ENCODE results near the gene GPBAR1. TPM values are rescaled to one million over a fixed set of nuclear protein-coding genes. Genes with fewer than 3 reads are reported as not detected.

Gene GPBAR1
- total RNA-seq, 2 donors from 2014 or later: 0.91 TPM; not detected in 1

DNA sequence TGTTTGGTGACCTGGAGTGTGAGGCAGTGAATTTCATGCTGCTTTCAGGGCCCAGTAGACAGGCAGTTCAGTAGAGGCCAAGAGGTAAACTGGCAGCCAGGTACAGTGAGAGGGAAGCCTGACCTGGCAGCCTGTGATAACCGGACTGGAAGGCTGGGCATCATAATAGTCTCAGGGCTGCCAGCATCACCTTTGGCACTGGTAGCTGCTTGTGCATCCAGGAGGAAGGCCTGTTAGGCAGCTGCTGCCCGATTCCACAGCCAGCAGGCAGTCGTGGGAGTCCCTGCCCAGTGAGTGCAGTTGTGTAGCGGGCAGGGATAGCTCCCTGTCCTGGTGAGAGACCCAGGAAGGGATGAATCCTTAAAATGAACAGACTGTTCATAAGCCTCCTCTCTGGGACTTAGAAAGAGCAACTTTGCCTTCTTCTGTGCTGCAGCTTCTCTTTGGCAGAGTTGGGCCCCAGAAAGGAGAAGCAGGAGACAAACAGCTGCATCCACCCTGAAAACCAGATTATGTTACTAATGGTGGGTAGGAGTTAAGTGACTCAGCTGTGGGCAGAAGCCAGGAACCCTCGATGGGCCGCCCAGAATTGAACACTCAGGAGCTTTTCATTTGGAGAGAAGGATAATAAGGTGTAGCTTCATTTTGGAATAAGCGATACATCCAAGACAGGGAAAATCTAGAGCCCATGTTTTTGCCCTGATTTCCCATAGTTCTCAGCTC, 8.1 kb upstream of the GPBAR1 start:
- H3K4me3 ChIP-seq: no peak overlapping the region
- intact Hi-C loops (cut with DNase I): no loop called here
- no peaks in the 10 kb centered on the region for H3K9me3 ChIP-seq
- 66% methylated on average over 7 of the region's 7 CpGs for WGBS
- H3K27me3 ChIP-seq (replicated peaks; ENCODE audit: insufficient read depth): no peaks in the 10 kb centered on the region
- H3K27ac ChIP-seq: no peak overlapping the region
- no peak for DNase-seq (ENCODE audit: low spot score)
- H3K36me3 ChIP-seq: peaks cover 21 to 36% of the 10 kb centered on the region in 2 donors
- no peak for TF ChIP-seq POLR2AphosphoS5 (IDR thresholded peaks at IDR 0.05)
- TF ChIP-seq POLR2A (IDR thresholded peaks at IDR 0.05): no peak
- no peak for TF ChIP-seq CTCF (IDR thresholded peaks at IDR 0.05)
- no peaks in the 10 kb centered on the region for H3K4me1 ChIP-seq (replicated peaks)

DNA sequence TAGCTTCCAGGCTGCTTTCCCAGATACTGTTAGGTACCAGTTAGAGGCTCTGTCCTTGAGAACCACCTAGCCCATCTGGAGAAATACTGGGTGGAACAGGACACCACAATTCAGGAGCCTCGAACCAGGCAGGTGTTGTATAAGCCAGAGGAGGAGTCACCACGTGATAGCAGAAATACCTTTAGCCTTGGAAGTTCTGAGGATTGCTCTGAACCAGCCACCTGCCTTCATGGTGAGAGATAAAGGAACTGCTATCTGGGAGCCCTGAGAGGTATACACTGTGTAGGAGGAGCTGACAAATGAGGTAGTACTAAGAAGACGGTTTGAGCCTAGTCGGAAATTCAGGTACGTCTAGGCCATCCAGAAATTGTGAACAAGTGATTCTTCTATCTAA, 7.6 kb upstream of the GPBAR1 start:
- no peak overlapping the region for H3K27ac ChIP-seq
- 80% methylated on average over 5 of the region's 5 CpGs for WGBS

GRCh38 chr2:218255446-218255845, 5.4 kb upstream of the GPBAR1 start:
- Histone ChIP-seq H3K27me3 (replicated peaks; ENCODE audit: insufficient read depth) (no peaks in the 10 kb centered on the region), H3K4me1 (replicated peaks) (no peaks in the 10 kb centered on the region), H3K27ac (no peak overlapping the region), H3K36me3 (peaks cover 5 to 23% of the 10 kb centered on the region in 2 donors), H3K4me3 (no peak overlapping the region), H3K9me3 (no peaks in the 10 kb centered on the region)
- no peak for DNase-seq (ENCODE audit: low spot score)
- TF ChIP-seq CTCF (IDR thresholded peaks at IDR 0.05): no peak
- TF ChIP-seq POLR2A (IDR thresholded peaks at IDR 0.05): no peak
- no peak for TF ChIP-seq POLR2AphosphoS5 (IDR thresholded peaks at IDR 0.05)
- 65% methylated on average over 6 of the region's 6 CpGs for WGBS
- intact Hi-C loops (cut with DNase I): loop anchor here (5.0 kb wide), 1 partner anchor 68 kb away; no protein-coding TSS in a partner anchor

More for the DNA sequence above, 7.6 kb upstream of the GPBAR1 start:
- TF ChIP-seq POLR2A (IDR thresholded peaks at IDR 0.05): no peak
- TF ChIP-seq CTCF (IDR thresholded peaks at IDR 0.05): no peak
- no peak for TF ChIP-seq POLR2AphosphoS5 (IDR thresholded peaks at IDR 0.05)
- H3K4me3 ChIP-seq: no peak overlapping the region
- intact Hi-C loops (cut with DNase I): no loop called here
- peaks cover 21 to 36% of the 10 kb centered on the region in 2 donors for H3K36me3 ChIP-seq
- H3K4me1 ChIP-seq (replicated peaks): no peaks in the 10 kb centered on the region
- DNase-seq (ENCODE audit: low spot score): no peak
- no peaks in the 10 kb centered on the region for H3K27me3 ChIP-seq (replicated peaks; ENCODE audit: insufficient read depth)
- no peaks in the 10 kb centered on the region for H3K9me3 ChIP-seq

GRCh38 chr2:218256612-218257350, 4.0 kb upstream of the GPBAR1 start:
- TF ChIP-seq CTCF (IDR thresholded peaks at IDR 0.05): no peak
- TF ChIP-seq POLR2AphosphoS5 (IDR thresholded peaks at IDR 0.05): no peak
- no peak for TF ChIP-seq POLR2A (IDR thresholded peaks at IDR 0.05)
- intact Hi-C loops (cut with DNase I): loop anchor here (5.0 kb wide), 1 partner anchor 69 kb away; no protein-coding TSS in a partner anchor
- DNase-seq (ENCODE audit: low spot score): no peak
- no peaks in the 10 kb centered on the region for H3K27me3 ChIP-seq (replicated peaks; ENCODE audit: insufficient read depth)
- H3K27ac ChIP-seq: no peak overlapping the region
- H3K36me3 ChIP-seq: peaks cover 3 to 12% of the 10 kb centered on the region in 2 donors
- no peak overlapping the region for H3K4me3 ChIP-seq
- 93% methylated on average over 13 of the region's 13 CpGs for WGBS
- H3K9me3 ChIP-seq: no peaks in the 10 kb centered on the region
- H3K4me1 ChIP-seq (replicated peaks): no peaks in the 10 kb centered on the region

All from prostate gland (tissue), 2 donors.